Astrocyte (in vitro differentiated cells and primary cell): ENCODE results near the gene BCL2A1.

Experiments used
- EZH2 ChIP-seq: IDR thresholded peaks from 2 replicates; pipeline ENCODE4 v1.6.1; 2012; ENCODE audit warnings: mild to moderate bottlenecking, low read length, inconsistent platforms; ENCODE audit not compliant: insufficient read depth
- TF ChIP-seq, protein P1 (sequence below): IDR thresholded peaks from 2 replicates; pipeline ENCODE4 v1.5.1; 2011; ENCODE audit warnings: low read depth, mild to moderate bottlenecking, inconsistent platforms, low read length, moderate library complexity; ENCODE audit not compliant: insufficient read depth

DNA sequence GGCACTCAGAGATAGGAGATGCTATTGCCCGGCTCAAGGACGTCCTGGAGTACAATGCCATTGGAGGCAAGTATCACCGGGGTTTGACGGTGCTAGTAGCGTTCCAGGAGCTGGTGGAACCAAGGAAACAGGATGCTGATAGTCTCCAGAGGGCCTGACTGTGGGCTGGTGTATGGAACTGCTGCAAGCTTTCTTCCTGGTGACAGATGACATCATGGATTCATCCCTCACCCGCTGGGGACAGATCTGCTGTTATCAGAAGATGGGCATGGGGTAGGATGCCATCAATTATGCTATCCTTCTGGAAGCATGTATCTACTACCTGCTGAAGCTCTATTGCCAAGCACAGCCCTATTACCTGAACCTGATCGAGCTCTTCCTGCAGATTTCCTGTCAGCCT lies 26.4 kb downstream of the BCL2A1 start:
- TF ChIP-seq, protein P1, sequence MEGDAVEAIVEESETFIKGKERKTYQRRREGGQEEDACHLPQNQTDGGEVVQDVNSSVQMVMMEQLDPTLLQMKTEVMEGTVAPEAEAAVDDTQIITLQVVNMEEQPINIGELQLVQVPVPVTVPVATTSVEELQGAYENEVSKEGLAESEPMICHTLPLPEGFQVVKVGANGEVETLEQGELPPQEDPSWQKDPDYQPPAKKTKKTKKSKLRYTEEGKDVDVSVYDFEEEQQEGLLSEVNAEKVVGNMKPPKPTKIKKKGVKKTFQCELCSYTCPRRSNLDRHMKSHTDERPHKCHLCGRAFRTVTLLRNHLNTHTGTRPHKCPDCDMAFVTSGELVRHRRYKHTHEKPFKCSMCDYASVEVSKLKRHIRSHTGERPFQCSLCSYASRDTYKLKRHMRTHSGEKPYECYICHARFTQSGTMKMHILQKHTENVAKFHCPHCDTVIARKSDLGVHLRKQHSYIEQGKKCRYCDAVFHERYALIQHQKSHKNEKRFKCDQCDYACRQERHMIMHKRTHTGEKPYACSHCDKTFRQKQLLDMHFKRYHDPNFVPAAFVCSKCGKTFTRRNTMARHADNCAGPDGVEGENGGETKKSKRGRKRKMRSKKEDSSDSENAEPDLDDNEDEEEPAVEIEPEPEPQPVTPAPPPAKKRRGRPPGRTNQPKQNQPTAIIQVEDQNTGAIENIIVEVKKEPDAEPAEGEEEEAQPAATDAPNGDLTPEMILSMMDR, result no peak
- TF ChIP-seq EZH2, result no peak
